Measurements from ENCODE around the gene RSPH1. TPM values are rescaled to one million over a fixed set of nuclear protein-coding genes. Genes with fewer than 3 reads are reported as not detected.

RSPH1 gene
- total RNA-seq, 2 donors from 2014 or later: 6.9 to 7.5 TPM

DNA sequence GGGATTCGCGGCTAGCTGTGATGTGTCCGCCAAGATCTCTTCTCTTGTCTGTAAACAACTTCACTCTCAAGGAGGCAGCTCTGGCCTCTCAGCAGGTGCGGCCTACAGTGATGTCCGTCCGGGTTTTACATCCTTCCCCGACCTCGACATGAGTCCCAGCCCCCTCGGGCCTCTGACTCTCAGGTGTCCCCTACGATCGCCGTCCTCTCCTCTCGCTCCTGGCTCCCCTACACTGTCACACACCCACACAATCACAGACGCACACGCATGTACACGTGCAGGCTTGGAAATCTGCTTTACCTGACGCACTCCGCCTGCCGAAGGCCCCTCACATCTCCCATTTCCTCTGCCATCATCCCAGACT is 797 bp upstream of the RSPH1 start:
- TF ChIP-seq, protein P1, sequence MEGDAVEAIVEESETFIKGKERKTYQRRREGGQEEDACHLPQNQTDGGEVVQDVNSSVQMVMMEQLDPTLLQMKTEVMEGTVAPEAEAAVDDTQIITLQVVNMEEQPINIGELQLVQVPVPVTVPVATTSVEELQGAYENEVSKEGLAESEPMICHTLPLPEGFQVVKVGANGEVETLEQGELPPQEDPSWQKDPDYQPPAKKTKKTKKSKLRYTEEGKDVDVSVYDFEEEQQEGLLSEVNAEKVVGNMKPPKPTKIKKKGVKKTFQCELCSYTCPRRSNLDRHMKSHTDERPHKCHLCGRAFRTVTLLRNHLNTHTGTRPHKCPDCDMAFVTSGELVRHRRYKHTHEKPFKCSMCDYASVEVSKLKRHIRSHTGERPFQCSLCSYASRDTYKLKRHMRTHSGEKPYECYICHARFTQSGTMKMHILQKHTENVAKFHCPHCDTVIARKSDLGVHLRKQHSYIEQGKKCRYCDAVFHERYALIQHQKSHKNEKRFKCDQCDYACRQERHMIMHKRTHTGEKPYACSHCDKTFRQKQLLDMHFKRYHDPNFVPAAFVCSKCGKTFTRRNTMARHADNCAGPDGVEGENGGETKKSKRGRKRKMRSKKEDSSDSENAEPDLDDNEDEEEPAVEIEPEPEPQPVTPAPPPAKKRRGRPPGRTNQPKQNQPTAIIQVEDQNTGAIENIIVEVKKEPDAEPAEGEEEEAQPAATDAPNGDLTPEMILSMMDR (IDR thresholded peaks at IDR 0.05): no peak
- Histone ChIP-seq H3K36me3 (no peaks in the 10 kb centered on the region), H3K4me3 (peak overlapping the region; percentile 75), H3K4me1 (peaks cover 11% of the 10 kb centered on the region), H3K27me3 (no peaks in the 10 kb centered on the region), H3K27ac (peak overlapping the region; percentile 78), H3K9me3 (no peaks in the 10 kb centered on the region), H3K9ac (ENCODE audit: low read depth in 2 of 2, low read length in 2 of 2) (peak overlapping the region; percentile 84 to 97)
- intact Hi-C loops (cut with DNase I): no loop called here
- DNase-seq: peak; percentile 46

DNA sequence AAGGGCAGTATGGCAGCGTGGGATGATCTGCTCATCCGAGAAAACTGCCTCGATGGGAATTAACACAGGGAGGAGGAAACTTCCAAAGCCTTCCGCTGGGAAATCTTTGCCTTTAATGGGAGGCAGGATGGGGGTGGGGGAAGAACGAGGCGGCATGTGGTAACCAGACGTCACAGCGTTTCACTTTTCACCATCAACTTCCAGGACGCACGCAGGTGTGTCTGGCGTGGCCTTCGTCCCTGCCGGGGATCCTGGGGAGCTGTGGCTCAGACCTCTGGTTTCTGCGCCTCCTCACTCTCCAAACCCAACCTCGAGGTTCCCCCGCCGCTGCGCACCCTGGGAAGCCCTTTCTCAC is 282 bp downstream of the RSPH1 start:
- Histone ChIP-seq H3K27me3 (no peaks in the 10 kb centered on the region), H3K4me3 (peak overlapping the region; percentile 75), H3K36me3 (no peaks in the 10 kb centered on the region), H3K27ac (peak overlapping the region; percentile 78), H3K9me3 (no peaks in the 10 kb centered on the region), H3K4me1 (peaks cover 11% of the 10 kb centered on the region), H3K9ac (ENCODE audit: low read depth in 2 of 2, low read length in 2 of 2) (peak overlapping the region; percentile 52 to 97)
- TF ChIP-seq, protein P1 (IDR thresholded peaks at IDR 0.05): no peak
- intact Hi-C loops (cut with DNase I): no loop called here
- DNase-seq: peak; percentile 76

GRCh38 chr21:42495027-42495426 is 997 bp downstream of the RSPH1 start:
- no peaks in the 10 kb centered on the region for H3K36me3 ChIP-seq
- no peak for DNase-seq
- no peaks in the 10 kb centered on the region for H3K9me3 ChIP-seq
- TF ChIP-seq, protein P1 (IDR thresholded peaks at IDR 0.05): no peak
- H3K4me1 ChIP-seq: peaks cover 16% of the 10 kb centered on the region
- H3K4me3 ChIP-seq: no peak overlapping the region
- peak overlapping the region; percentile 78 for H3K27ac ChIP-seq
- H3K9ac ChIP-seq (ENCODE audit: low read depth in 2 of 2, low read length in 2 of 2): peak overlapping the region; percentile 52 to 97
- intact Hi-C loops (cut with DNase I): no loop called here
- no peaks in the 10 kb centered on the region for H3K27me3 ChIP-seq

DNA sequence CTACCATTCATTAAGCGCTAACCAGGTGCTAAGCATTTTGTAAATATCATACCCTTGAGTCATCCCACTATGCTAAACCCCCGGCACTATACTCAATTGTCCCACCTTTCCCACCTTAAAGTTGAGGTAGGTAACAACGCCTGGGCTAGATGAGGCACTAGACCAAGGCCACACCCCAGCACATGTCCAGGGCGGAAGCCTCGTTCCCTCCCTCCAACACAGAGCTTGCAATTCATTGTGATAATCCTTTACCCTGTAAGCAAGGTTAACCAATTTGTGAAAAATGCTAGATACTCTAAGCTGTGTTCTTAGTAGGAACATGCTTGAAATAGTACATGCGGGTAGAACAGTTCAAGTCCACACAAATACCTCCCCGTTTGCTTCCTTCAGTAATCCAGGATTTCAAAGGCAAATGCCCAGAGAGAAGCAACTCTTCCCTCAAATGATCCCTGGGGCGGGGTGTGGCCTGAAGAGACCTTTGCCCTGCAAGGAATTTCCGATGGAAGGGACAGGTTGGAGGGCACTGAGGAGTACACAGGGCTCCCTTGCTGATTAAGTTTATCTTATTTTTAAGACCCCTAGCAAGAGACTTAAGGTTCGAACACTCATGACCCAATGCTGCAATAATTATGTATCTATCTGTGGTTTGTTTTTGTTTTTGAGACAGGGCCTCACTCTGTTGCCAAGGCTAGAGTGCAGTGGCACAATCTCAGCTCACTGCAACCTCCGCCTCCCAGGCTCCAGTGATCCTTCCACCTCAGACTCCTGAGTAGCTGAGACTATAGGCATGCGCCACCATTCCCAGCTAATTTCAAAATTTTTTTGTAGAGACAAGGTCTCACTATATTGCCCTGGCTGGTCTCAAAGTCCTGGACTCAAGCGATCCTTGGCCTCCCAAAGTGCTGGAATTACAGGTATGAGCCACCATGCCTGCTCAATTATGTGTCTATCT is 2.6 kb downstream of the RSPH1 start:
- intact Hi-C loops (cut with DNase I): no loop called here
- Histone ChIP-seq H3K27me3 (no peaks in the 10 kb centered on the region), H3K9me3 (no peaks in the 10 kb centered on the region), H3K4me3 (no peak overlapping the region), H3K36me3 (no peaks in the 10 kb centered on the region), H3K27ac (peak overlapping the region; percentile 63), H3K9ac (ENCODE audit: low read depth in 2 of 2, low read length in 2 of 2) (no peak overlapping the region), H3K4me1 (peaks cover 16% of the 10 kb centered on the region)
- DNase-seq: peak; percentile 90
- TF ChIP-seq, protein P1 (IDR thresholded peaks at IDR 0.05): no peak

DNA sequence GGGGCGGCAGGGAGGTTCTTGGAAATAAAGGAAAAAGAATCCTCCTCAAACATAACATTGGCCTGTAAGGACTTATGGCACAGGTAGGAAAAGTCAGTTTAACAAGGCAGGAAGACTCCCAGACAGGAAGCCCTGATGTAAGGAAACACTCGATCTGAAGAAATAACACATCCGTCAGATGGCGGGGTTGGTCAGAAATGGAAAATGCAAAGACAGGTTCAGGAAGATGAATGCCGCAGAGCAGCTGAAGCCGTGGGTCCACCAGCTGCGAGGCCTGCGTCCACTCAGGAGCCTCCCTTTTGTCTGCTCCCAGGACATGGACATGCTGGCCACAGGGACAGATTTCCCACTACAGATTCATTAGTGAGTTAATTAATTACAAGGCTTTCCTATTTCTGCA is 3.8 kb downstream of the RSPH1 start:
- intact Hi-C loops (cut with DNase I): no loop called here
- Histone ChIP-seq H3K36me3 (no peaks in the 10 kb centered on the region), H3K9me3 (no peaks in the 10 kb centered on the region), H3K4me1 (peaks cover 16% of the 10 kb centered on the region), H3K9ac (ENCODE audit: low read depth in 2 of 2, low read length in 2 of 2) (no peak overlapping the region), H3K4me3 (no peak overlapping the region), H3K27ac (no peak overlapping the region), H3K27me3 (no peaks in the 10 kb centered on the region)
- TF ChIP-seq, protein P1 (IDR thresholded peaks at IDR 0.05): no peak
- no peak for DNase-seq

All from colonic mucosa (tissue), 4 donors.